Stimulated activated CD8-positive, alpha-beta memory T cell treated with anti-CD3 and anti-CD28 coated beads, Interleukin-15, amount 100 ng/mL, for 48 hours (primary cell): ENCODE measurements around the gene FRMD4B.
"Not testable (repeated sequence)": the region's sequence is repeated elsewhere in the genome, so short reads cannot be mapped to it uniquely, and the experiment has no call there.

Experiments used
- DNase-seq, 2 donors: peaks; one replicate each; pipeline ENCODE4 v3.0.0-alpha.2; 2020; ENCODE audit warnings: low read depth in 2 of 2

FRMD4B gene

DNA sequence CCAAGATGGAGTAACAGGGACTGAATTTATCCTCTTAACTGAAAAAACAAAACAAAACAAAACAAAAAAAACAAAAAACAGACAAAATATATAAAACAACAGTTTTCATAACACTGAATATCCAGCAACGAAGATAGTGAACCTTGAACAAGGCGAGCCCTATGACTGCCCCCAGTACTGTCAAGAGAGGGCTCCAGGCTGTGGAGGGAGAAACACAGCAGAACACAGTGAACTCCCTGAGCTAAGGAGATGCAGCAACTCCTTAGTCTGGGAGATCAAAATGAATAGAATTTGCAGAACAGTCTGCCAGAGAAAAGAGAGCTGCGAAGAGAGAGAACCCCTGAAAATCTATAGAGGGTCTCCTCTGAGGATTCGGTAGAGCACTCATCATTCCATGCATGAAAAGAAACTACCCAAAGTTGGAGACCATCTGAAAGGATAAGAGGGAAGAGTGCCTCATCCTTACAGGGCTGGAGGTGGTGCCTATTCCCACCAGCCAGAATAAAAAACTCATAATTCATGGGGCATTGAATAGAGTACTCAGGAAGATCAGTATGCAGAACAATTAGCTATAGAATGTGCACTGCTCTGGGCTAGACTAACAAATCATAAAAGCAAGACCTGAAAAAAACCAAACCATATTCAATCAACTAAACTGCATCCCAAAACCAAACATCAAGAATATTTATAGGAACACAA is 101.8 kb downstream of the FRMD4B start:
- no peak for DNase-seq

- no peak for DNase-seq
These were observed 102.4 kb downstream of the FRMD4B start for GRCh38 chr3:69283496-69283895.

DNA sequence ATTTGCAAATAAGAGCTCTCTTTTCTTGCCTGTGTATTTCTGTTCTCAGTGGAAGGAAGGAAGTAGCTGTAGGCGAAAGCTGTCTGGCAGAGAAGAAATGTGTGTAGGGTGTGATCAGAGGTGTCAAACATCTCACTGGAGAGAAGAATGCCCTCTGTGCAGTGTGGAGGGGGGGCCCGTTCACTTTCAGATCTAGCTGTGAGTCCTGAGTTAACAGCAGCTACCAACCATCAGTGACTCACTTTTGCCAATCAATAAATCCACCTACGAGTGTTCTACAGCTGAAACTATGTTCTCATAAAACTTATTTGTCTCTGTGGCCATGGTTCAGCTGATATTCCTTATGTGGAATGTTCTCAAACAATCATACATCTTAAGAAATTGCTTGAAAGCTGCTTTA is 103.7 kb downstream of the FRMD4B start:
- peak; percentile 61 to 62 for DNase-seq

DNA sequence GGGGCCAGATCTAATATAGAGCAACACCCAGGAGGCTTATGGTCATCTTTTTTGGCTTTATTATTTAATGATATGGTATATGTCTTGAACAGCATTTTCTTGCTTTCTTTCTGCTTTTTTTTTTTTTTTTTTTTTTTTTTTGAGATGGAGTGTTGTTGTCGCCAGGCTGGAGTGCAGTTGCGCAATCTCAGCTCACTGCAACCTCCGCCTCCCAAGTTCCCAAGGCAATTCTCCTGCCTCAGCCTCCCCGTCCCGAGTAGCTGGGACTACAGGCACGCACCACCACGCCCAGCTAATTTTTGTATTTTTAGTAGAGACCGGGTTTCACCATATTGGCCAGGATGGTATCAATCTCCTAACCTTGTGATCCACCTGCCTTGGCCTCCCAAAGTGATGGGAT is 108.5 kb downstream of the FRMD4B start:
- DNase-seq: not testable (repeated sequence)

- DNase-seq: no peak
These were observed 109.0 kb downstream of the FRMD4B start for GRCh38 chr3:69276884-69277283.

DNA sequence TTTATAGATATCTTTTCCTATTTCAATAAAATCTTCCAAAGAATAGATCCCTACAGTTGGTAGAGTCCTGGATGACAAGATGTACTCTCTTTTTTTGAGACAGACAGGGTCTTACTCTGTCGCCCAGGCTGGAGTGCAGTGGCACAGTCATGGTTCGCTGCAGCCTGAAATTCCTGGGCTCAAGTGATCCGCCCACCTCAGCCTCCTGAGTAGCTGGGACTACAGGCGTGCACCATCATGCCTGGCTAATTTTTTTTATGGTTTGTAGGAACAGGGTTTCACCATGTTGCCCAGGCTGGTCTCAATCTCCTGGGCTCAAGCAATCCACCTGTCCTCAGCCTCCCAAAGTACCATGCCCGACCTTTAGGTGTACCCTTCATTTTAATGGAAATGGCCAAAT is 109.7 kb downstream of the FRMD4B start:
- DNase-seq: not testable (repeated sequence)

DNA sequence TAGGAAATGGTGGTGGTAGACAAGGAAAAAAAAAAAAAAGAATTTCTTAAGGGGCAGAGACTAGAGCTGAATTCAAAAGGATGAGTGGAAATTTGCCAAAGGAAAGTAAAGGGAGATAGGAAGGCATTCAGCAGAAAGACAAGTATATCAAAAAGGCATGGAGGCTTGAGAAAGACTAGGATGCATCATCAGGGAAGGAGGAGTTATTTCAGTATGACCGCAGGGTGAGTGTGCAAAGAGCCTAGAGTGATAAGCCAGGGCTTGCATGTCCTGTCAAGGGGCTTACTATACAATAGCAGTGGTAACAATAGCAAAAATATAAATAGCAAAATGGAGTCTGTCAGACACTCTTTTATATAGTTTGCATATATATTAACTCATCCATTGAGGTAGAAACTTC is 112.0 kb downstream of the FRMD4B start:
- no peak for DNase-seq

DNA sequence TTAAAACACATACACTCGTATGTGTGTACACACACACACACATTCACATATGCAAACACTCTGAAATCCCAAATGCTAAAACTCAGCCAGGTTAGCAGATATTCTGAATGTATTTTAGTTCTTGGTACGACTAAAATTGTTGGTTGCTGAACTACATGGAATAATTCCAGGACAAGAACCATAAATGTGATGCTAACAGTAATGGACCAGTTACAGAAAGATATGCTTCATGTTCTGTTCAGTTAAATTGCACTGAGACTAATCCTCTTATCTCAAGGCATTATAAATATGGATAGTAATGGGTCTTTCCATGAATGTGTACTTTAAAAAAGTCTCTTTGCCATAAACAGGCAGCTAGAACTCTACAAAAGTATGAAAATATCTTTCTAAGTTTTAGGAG is 113.3 kb downstream of the FRMD4B start:
- no peak for DNase-seq

- DNase-seq: no peak
These were observed 114.8 kb downstream of the FRMD4B start for GRCh38 chr3:69271098-69271497.

DNA sequence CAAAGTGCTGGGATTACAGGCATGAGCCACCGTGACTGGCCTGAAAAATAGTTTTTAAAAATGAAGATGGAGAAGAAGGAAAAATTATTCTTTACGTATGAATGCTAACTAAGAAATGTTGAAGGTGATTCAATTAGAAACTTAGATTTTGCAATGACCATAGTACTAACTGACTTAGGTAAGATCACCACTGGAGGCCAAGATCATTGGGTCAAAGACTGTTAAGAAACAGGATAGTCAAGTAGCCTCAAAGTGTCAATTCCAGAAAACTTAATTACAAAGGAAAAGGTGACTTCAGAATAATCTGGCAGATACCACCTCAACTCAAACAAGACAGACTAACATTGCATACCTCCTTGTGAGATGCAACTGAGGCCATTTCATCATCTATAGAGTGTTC is 119.3 kb downstream of the FRMD4B start:
- no peak for DNase-seq

GRCh38 chr3:69266071-69266470 is 119.8 kb downstream of the FRMD4B start:
- not testable (repeated sequence) for DNase-seq

DNA sequence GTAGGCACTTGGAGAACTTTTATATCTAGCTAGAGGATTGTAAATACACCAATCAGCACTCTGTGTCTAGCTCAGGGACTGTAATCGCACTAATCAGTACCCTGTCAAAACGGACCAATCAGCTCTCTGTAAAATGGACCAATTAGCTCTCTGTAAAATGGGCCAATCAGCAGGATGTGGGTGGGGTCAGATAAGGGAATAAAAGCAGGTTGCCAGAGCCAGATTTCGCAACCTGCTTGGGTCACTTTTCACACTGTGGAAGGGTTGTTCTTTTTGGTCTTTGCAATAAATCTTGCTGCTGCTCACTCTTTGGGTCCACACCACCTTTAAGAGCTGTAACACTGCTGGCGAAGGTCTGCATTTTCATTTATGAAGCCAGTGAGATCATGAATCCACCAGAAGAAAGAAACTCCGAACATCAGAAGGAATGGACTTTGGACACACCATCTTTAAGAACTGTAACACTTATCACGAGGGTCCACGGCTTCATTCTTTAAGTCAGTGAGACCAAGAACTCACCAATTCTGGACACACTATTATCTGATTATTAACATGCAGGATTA is 125.0 kb downstream of the FRMD4B start:
- not testable (repeated sequence) for DNase-seq

- DNase-seq: no peak
These were observed 125.6 kb downstream of the FRMD4B start for GRCh38 chr3:69260216-69260787.

DNA sequence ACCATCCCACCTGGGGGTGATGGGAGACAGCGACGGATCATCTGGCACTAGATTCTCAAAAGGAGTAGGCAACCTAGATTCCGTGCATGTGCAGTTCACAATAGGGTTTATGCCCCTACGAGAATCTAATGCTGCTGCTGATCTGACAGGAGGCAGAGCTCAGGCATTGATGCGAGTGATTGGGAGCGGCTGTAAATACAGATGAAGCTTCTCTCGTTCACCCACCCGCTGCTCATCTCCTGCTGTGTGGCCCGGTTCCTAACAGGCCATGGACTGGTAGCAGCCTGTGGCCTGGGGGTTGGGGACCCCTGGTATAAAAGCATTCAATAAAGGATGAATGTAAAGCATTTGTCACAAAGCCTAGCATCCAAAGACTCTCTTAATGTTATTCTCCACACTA is 126.8 kb downstream of the FRMD4B start:
- no peak for DNase-seq

GRCh38 chr3:69255928-69256327 is 130.0 kb downstream of the FRMD4B start:
- no peak for DNase-seq

- no peak for DNase-seq
These were observed 131.5 kb downstream of the FRMD4B start for GRCh38 chr3:69254351-69254750.

GRCh38 chr3:69252631-69253030 is 133.3 kb downstream of the FRMD4B start:
- DNase-seq: no peak

DNA sequence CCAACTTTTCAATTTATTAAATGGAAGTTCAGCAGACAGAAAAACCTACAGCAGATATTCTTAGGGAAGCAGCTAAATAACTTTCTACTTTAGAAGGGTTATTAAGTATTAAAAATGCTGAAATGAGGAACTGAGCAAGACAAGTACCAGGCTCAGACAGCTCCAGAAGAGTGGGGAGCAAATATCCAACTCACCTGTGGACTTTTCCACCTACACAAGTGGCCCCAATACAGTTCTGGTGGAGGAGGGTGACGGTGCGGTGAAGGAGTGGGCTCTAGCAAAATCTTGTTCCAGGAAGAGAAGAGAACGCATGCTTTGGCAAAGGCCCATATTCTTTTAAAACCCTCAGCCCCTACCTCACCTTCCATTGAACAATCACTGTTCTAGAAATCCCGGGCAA is 133.7 kb downstream of the FRMD4B start:
- DNase-seq: no peak

- DNase-seq: no peak
These were observed 134.6 kb downstream of the FRMD4B start for GRCh38 chr3:69251078-69251805.

DNA sequence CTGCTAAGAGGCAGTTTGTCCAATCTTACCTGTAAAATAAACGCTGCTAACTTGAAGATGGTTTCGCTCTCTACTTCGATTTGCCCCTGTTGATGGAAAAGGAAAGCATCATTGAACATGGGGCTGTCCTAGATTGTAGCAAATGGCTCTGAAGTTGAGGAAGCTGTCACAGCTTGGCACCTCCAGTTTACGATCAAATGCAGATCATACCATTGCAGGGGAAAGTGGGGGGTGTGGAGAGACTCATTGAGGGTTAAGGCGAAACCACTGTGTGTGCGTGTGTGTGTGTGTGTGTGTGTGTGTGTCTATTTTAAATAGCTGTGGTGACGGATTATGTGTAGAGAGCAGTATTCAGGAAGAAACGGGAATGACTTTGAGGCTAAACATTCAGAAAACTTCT is 135.9 kb downstream of the FRMD4B start:
- peak in 1 of 2 donors; percentile 14 for DNase-seq

DNA sequence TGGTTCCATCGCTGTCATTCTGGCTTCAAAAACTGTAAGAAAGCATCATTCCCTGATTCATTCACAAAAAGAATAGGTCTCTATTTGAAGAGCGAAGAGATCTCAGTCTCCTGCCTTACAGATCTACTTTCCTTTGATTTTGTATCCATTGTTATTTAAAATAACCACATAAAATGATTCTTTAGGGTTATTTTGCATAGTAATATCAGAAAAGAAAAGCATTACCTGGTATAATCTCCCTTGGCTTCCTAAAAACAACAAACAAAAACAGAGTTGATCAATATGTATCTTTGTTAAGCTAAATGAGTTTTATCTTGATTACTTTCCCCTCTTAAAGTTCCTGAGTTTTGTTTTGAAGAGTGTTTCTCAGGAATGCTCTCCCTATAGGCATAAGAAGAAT is 136.9 kb downstream of the FRMD4B start:
- DNase-seq: no peak

- no peak for DNase-seq
These were observed 137.5 kb downstream of the FRMD4B start for GRCh38 chr3:69248436-69248835.

- no peak for DNase-seq
These were observed 139.3 kb downstream of the FRMD4B start for GRCh38 chr3:69246612-69247011.
